Transverse colon (tissue), 4 donors: ENCODE measurements around the gene PIGA.

Source experiments
- CTCF ChIP-seq, 5 experiments: fragments of 200-600 bp in 3 of 5; fragments of 450-650 bp in 2 of 5; sonication (generic) in 3 of 5; IDR thresholded peaks; 1 replicate in 2 of 5; 2 replicates in 3 of 5; pipeline ENCODE4 v1.5.1; 2016 to 2017; ENCODE audit warnings: antibody characterized with exemption in 5 of 5, inconsistent platforms in 3 of 5, mild to moderate bottlenecking in 2 of 5, moderate library complexity in 1 of 5
- POLR2A ChIP-seq: fragments of 450-650 bp; IDR thresholded peaks from one replicate; pipeline ENCODE4 v1.6.1; 2016; ENCODE audit warnings: antibody characterized with exemption, mild to moderate bottlenecking, moderate library complexity
- POLR2AphosphoS5 ChIP-seq, 3 donors: sonication (generic); formaldehyde crosslinking; IDR thresholded peaks; one replicate each; pipeline ENCODE4 v1.6.1; 2016; ENCODE audit warnings: antibody characterized with exemption in 3 of 3

DNA sequence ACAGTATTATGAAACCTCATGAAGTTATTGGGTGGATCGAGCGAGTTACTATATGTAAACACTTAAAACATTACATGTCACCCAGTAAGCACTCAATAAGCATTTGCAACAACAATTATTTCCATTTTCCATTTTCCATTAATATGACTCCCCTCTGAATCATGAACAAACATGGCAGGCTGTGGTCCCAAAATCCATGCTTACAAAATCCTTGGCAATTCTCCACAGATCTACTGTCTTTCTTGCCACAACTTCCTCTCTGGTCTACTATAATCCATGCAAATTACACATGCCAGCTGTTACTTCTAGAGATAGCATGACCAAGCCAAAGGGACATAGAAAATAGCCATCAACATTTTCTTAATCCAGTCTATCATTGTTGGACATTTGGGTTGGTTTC lies 41.9 kb downstream of the PIGA start:
- TF ChIP-seq CTCF (IDR thresholded peaks at IDR 0.05) (no peak), POLR2AphosphoS5 (IDR thresholded peaks at IDR 0.05) (no peak), POLR2A (no peak)
